Measurements from ENCODE around the gene SRSF9. TPM values are rescaled to one million over a fixed set of nuclear protein-coding genes. Genes with fewer than 3 reads are reported as not detected.

Gene SRSF9, protein sequence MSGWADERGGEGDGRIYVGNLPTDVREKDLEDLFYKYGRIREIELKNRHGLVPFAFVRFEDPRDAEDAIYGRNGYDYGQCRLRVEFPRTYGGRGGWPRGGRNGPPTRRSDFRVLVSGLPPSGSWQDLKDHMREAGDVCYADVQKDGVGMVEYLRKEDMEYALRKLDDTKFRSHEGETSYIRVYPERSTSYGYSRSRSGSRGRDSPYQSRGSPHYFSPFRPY
- total RNA-seq, result 93.9 TPM

DNA sequence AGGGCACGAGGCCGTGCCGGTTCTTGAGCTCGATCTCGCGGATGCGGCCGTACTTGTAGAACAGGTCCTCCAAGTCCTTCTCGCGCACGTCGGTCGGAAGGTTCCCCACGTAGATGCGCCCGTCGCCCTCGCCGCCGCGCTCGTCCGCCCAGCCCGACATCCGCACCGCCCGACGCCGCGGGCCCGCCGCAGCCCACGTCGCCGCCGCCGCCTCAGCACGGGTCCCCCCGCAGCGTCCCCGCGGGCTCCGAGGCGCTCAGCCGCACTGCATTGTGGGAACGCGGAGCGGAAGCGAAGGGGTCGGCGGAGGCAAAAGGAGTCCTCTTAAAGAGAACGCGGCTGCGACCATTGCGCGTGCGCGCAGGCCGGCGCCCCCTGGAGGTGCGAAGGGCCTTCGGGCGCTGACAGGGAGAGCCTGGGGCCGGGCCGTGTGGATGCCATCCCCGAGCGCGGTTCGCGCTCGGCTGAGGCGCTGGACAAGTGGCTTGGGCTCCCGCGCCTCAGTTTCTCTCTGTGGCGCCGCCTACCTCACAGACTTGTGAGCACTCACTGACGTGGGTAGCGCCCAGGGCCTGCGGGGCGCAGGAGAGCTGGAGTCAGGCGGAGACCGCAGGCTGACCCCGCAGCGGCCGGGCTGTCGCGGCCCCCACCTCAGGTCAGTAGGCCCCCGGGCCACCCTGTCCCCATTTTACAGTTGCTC lies at the start of gene SRSF9:
TSS of gene SRSF9 (minus strand) at position 299 of the 700 bp plus-strand sequence. CDS start at position 160, 139 bp downstream.

DNA sequence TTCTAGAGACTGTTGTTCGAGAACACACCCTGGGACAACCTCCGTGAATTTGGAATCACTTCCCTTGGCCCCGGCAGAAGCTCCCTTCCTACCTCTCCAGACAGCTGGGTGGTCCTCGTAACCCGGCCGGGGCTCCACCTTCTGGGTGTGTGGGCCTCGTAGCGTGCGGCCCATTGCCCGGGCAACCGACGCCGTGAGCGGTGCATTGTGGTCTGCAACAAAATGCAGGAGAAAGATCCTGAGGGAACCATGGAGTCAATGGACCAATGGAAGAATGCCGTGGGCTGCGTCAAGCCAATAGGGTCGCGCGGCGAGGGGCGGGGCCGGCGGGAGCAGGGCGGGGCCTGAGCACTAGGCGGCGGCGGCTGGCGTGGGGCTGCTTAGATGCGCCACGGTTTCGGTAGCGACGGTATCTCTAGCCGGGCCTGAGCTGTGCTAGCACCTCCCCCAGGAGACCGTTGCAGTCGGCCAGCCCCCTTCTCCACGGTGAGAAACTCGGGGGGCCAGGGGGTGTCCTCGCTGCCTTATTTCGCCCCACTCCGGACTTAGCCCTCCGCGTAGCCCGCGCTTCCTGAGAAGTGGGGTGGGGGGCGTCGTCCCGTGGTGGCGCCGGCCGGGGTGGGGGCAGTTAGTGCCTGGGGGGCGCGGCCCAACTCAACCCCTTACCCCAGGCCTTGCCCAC lies 26.3 kb upstream of the SRSF9 start, which contains the start of gene DYNLL1:
TSS of gene DYNLL1 (plus strand) at position 383 of the 682 bp plus-strand sequence. CDS start 309 bp downstream, outside the sequence.

DNA sequence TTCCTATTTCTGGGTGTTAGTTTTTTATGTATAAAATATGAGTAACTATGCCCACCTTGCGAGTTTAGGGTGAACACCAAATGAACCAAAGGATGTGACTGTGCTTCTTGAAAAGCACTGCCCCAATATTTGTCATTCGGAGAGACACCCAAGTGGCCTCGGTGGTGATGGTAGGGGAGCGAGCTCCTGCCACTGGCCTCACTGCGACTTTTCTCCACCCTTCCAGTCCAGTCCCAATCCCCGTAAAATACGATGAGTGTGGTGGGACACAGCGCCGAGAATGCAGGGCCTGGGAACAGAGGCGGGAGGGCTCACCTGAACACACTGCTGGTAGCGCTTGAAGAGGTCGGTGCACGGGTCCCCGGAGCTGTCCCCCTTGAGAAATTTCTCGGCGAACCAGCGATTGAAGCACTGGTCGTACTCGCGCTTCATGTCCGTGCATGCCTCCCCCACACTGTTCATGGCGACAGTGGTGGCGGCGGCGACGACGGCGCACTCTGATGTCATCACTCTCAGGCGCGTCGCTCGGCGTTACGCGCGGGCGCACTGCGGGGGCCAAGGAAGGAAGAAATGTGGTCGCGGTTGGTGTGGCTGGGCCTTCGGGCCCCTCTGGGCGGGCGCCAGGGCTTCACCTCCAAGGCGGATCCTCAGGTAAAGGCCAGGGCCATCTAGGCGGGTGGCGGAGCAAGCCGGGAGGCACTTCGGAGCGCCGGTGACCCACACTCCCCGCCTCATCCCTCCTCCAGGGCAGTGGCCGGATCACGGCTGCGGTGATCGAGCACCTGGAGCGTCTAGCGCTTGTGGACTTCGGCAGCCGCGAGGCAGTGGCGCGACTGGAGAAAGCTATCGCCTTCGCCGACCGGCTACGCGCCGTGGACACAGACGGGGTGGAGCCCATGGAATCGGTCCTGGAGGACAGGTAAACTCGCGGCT lies 23.4 kb downstream of the SRSF9 start, which contains the start of the genes GATC and TRIAP1:
TSS of gene GATC (plus strand) at position 534 of the 933 bp plus-strand sequence. CDS start at position 571, 37 bp downstream.
TSS of gene TRIAP1 (minus strand) at position 474 of the 933 bp plus-strand sequence. CDS start at position 462, 12 bp downstream.

DNA sequence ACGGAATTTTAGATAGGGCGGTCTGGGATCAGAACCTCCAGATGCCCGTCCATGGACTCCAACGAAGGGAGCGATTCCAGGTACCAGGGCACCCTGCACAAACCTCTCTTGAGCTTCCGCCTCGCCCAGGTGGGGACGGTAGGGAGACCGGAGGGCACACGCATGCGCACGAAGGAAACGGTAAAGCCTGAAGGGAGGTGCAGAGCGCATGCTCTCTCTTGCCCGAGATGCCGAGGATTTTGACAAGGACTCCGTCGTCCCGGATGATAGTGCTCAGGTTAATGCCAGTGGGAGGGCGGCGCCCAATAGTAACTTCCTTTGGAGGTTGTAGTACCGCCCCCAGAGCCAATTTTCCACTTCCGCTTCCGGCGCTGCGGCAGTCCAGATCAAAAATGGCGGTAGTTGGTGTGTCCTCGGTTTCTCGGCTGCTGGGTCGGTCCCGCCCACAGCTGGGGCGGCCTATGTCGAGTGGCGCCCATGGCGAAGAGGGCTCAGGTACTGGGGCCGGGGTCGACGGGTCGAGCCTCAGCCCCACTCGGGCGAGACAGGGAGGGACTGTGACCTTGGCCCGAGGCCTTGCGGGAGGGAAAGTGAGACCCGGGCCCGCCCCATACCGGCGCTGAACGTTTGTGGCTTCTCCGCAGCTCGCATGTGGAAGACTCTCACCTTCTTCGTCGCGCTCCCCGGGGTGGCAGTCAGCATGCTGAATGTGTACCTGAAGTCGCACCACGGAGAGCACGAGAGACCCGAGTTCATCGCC lies 31.6 kb downstream of the SRSF9 start, which contains the start of gene COX6A1:
TSS of gene COX6A1 (plus strand) at position 379 of the 760 bp plus-strand sequence. CDS start at position 393, 14 bp downstream.

Small RNA genes lying within 50 kb of the gene (small RNA-seq; reads per million reads assigned to genes)
- gene RF00019 (ENCODE audit: low replicate concordance), result not detected

Other genes starting within 250 kb of the SRSF9 start
- gene PXN, start 204.0 kb downstream of the SRSF9 start, total RNA-seq, result 5.6 TPM
- under 0.01 TPM for gene RNU4-2, start 177.8 kb downstream of the SRSF9 start, total RNA-seq
- gene RNU4-1, start 176.5 kb downstream of the SRSF9 start, total RNA-seq, result under 0.01 TPM
- 2.2 TPM for gene SIRT4, start 167.4 kb downstream of the SRSF9 start, total RNA-seq
- gene PLA2G1B, start 142.0 kb downstream of the SRSF9 start, total RNA-seq, result not detected
- gene MSI1, start 100.6 kb downstream of the SRSF9 start, total RNA-seq, result 15.0 TPM
- 329 TPM for gene COX6A1, start 31.6 kb downstream of the SRSF9 start, total RNA-seq
- gene TRIAP1, start 23.4 kb downstream of the SRSF9 start, total RNA-seq, result 9.7 TPM
- gene GATC, start 23.3 kb downstream of the SRSF9 start, total RNA-seq, result 30.0 TPM
- 231 TPM for gene DYNLL1, start 26.4 kb upstream of the SRSF9 start, total RNA-seq
- gene COQ5, start 59.4 kb upstream of the SRSF9 start, total RNA-seq, result 16.6 TPM
- gene RNF10, start 64.6 kb upstream of the SRSF9 start, total RNA-seq, result 162 TPM
- gene POP5, start 111.7 kb upstream of the SRSF9 start, total RNA-seq, result 40.4 TPM
- gene CABP1, start 170.9 kb upstream of the SRSF9 start, total RNA-seq, result 6.3 TPM
- gene MLEC, start 217.4 kb upstream of the SRSF9 start, total RNA-seq, result 44.8 TPM
- 16.0 TPM for gene UNC119B, start 240.7 kb upstream of the SRSF9 start, total RNA-seq